KBM-7 (cell line): Measurements from ENCODE around the gene FEM1A.
A peak's percentile ranks its signal among the peaks of the same experiment; 100 is the strongest.
"Not testable (repeated sequence)": the region's sequence is repeated elsewhere in the genome, so short reads cannot be mapped to it uniquely, and the experiment has no call there.

Source experiments
- DNase-seq: peaks from one replicate; pipeline ENCODE4 v3.0.0-alpha.2; 2015
- in situ Hi-C: fragments of 300-500 bp; cut with MboI; formaldehyde crosslinking; loops from 2 replicates; pipeline ENCODE4 v1.14.3; 2020; ENCODE audit warnings: low sequenced_read_pairs, low pct_unique_long_range_greater_than_20kb, mixed read lengths

The FEM1A gene

GRCh38 chr19:4831304-4831978 is 39.9 kb downstream of the FEM1A start, which contains the start of gene TICAM1:
TSS of gene TICAM1 (minus strand) at chr19:4831712. CDS start at chr19:4818377, 13,335 bp downstream.
- in situ Hi-C loops: no loop called here
- peak; percentile 41 for DNase-seq

- DNase-seq, in situ Hi-C loops: not testable (repeated sequence)
Observed at GRCh38 chr19:4831979-4832340, 40.4 kb downstream of the FEM1A start.

GRCh38 chr19:4832776-4833175 is 41.2 kb downstream of the FEM1A start:
- in situ Hi-C loops: no loop called here

GRCh38 chr19:4839192-4839591 is 47.7 kb downstream of the FEM1A start:
- in situ Hi-C loops: no loop called here
- no peak for DNase-seq

More at GRCh38 chr19:4832776-4833175, 41.2 kb downstream of the FEM1A start:
- DNase-seq: no peak

DNA sequence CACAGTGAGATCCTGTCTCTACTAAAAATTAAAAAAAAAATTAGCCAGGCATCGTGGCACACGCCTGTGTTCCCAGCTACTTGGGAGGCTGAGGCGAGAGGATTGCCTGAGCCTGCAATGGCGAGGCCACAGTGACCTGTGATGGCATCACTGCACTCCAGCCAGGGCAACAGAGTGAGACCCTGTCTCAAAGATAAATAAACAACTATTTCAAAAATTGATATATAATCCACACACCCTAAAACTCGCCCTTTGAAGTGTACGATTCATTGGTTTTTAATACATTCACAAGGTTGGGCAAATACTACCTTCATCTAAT is 52.1 kb downstream of the FEM1A start:
- in situ Hi-C loops: no loop called here
- DNase-seq: no peak

GRCh38 chr19:4844348-4845179 is 53.0 kb downstream of the FEM1A start:
- in situ Hi-C loops: no loop called here
- no peak for DNase-seq

GRCh38 chr19:4845975-4846374 is 54.4 kb downstream of the FEM1A start:
- in situ Hi-C loops, DNase-seq: not testable (repeated sequence)

GRCh38 chr19:4847190-4847973 is 55.8 kb downstream of the FEM1A start:
- DNase-seq: no peak
- in situ Hi-C loops: no loop called here

GRCh38 chr19:4849019-4849418 is 57.5 kb downstream of the FEM1A start:
- in situ Hi-C loops: no loop called here
- DNase-seq: no peak
